ENCODE results near the gene TULP3. TPM values are rescaled to one million over a fixed set of nuclear protein-coding genes. Genes with fewer than 3 reads are reported as not detected.

TULP3 gene
- total and polyA plus RNA-seq, 10 of the 15 experiments (the other 5 are each of a cell fraction or from before 2014, with no cell fraction given), result 3.1 to 10.4 (median 8.1) TPM

GRCh38 chr12:2912216-2912575 lies 21.5 kb downstream of the TULP3 start:
- RAD21 ChIA-PET (ENCODE audit: unreplicated experiment), result no interaction called here
- intact Hi-C loops (cut with micrococcal nuclease; ENCODE audit: unreplicated experiment) (no loop called here), in situ Hi-C loops (cut with MboI) (no loop called here)
- ATAC-seq, result no peak
- no peak for DNase-seq (ENCODE audit: low read depth, low spot score)
- CTCF ChIA-PET, result interaction anchor here (0.9 kb wide), 1 partner anchor 27 kb away, joined by 3 read pairs; no protein-coding TSS in a partner anchor
- TSS peak; percentile 39 for BruUV-seq (replicated peaks)
- POLR2A ChIA-PET, result interaction anchor here (0.5 kb wide), 1 partner anchor 43 kb away, joined by 5 read pairs; no protein-coding TSS in a partner anchor
- Histone ChIP-seq H3K4me2 (ENCODE audit: control insufficient read depth, insufficient read depth) (no peak overlapping the region), H2AFZ (ENCODE audit: control insufficient read depth, low read depth, low read length) (no peak overlapping the region), H3K4me1 (ENCODE audit: control insufficient read depth, insufficient read depth, low read length) (no peaks in the 10 kb centered on the region; the same call in 1 of the 2 replicates), H3K27ac (ENCODE audit: control insufficient read depth, insufficient read depth) (no peak overlapping the region), H3K27me3 (replicated peaks in 1 of 2; ENCODE audit: control insufficient read depth in 2 of 2, insufficient read depth in 2 of 2, low read length in 1 of 2) (no peaks in the 10 kb centered on the region), H4K20me1 (ENCODE audit: control insufficient read depth, insufficient read depth) (no peaks in the 10 kb centered on the region), H3K36me3 (ENCODE audit: control insufficient read depth in 2 of 2, insufficient read depth in 2 of 2, low read length in 1 of 2) (no peaks in the 10 kb centered on the region), H3K79me2 (ENCODE audit: control insufficient read depth, insufficient read depth, low read length) (no peaks in the 10 kb centered on the region), H3K9ac (ENCODE audit: control insufficient read depth, insufficient read depth, low read length) (no peak overlapping the region), H3K9me3 (replicated peaks; ENCODE audit: control insufficient read depth, insufficient read depth, low read length) (no peaks in the 10 kb centered on the region), H3K4me3 (no peak overlapping the region)
- TF ChIP-seq NFYA (IDR thresholded peaks at IDR 0.05; ENCODE audit: borderline replicate concordance, low read depth, low read length) (no peak), YY1 (IDR thresholded peaks at IDR 0.05; ENCODE audit: low read depth, low read length) (no peak), JUNB (IDR thresholded peaks at IDR 0.05) (no peak), MYB (IDR thresholded peaks at IDR 0.05; ENCODE audit: borderline replicate concordance, low read depth, low read length) (no peak), SREBF2 (IDR thresholded peaks at IDR 0.05; ENCODE audit: low read length) (no peak), IKZF2 (IDR thresholded peaks at IDR 0.05) (no peak), ZNF217 (IDR thresholded peaks at IDR 0.05) (no peak), MTA3 (IDR thresholded peaks at IDR 0.05; ENCODE audit: borderline replicate concordance, low read length) (no peak), CHD2 (IDR thresholded peaks at IDR 0.05; ENCODE audit: borderline replicate concordance, low read depth, low read length) (no peak), POLR2A (IDR thresholded peaks at IDR 0.05; ENCODE audit: low read depth, low read length) (no peak), RELA (IDR thresholded peaks at IDR 0.05; ENCODE audit: borderline replicate concordance, partially characterized antibody) (no peak), TBL1XR1 (IDR thresholded peaks at IDR 0.05; ENCODE audit: low read depth, low read length) (no peak), DPF2 (IDR thresholded peaks at IDR 0.05) (no peak), SP1 (IDR thresholded peaks at IDR 0.05; ENCODE audit: low read depth, low read length) (no peak), NFIC (IDR thresholded peaks at IDR 0.05; ENCODE audit: low read depth, low read length) (no peak), ZNF274 (IDR thresholded peaks at IDR 0.05; ENCODE audit: insufficient read depth, insufficient read length) (no peak), USF1 (IDR thresholded peaks at IDR 0.05; ENCODE audit: borderline replicate concordance, extremely low read length, insufficient read depth, low read depth, low read length) (no peak), ZBTB11 (CRISPR knock-in tag; IDR thresholded peaks at IDR 0.05) (no peak), HDGF (IDR thresholded peaks at IDR 0.05) (no peak), E4F1 (IDR thresholded peaks at IDR 0.05; ENCODE audit: borderline replicate concordance, partially characterized antibody) (no peak)
- no peak for FAIRE-seq
- whole genome bisulfite sequencing (ENCODE audit: insufficient coverage, insufficient replicate concordance, low lambda C conversion rate, missing lambda C conversion rate), result 93% methylated on average over 3 of the region's 3 CpGs
- SMC1A ChIA-PET (ENCODE audit: uncharacterized antibody, unreplicated experiment), result interaction anchor here (0.9 kb wide), 1 partner anchor 17 kb away, joined by 6 read pairs; no protein-coding TSS in a partner anchor
